Measurements from ENCODE around the gene GJD4. TPM values are rescaled to one million over a fixed set of nuclear protein-coding genes. Genes with fewer than 3 reads are reported as not detected.

GJD4 gene
- total RNA-seq, 2 donors from 2014 or later, result not detected

- DNase-seq (ENCODE audit: low spot score in 2 of 2) (no peak), ATAC-seq (no peak)
- Mint-ChIP-seq H3K9me3 (peaks cover 9 to 15% of the 10 kb centered on the region in 2 donors), H3K36me3 (peaks cover 17 to 37% of the 10 kb centered on the region in 2 donors), H3K27ac (no peak overlapping the region)
Observed at GRCh38 chr10:35574924-35575352, 30.2 kb upstream of the GJD4 start.

- Mint-ChIP-seq H3K9me3 (peaks cover 9 to 15% of the 10 kb centered on the region in 2 donors), H3K27ac (no peak overlapping the region)
- no peak for ATAC-seq
Observed at GRCh38 chr10:35575640-35576039, 29.5 kb upstream of the GJD4 start.

GRCh38 chr10:35576730-35577129 lies 28.4 kb upstream of the GJD4 start:
- DNase-seq (ENCODE audit: low spot score in 2 of 2) (no peak), ATAC-seq (no peak)
- Mint-ChIP-seq H3K36me3 (peaks cover 17 to 36% of the 10 kb centered on the region in 2 donors), H3K9me3 (peaks cover 9 to 15% of the 10 kb centered on the region in 2 donors), H3K27ac (no peak overlapping the region)

More at GRCh38 chr10:35575640-35576039, 29.5 kb upstream of the GJD4 start:
- no peak for DNase-seq (ENCODE audit: low spot score in 2 of 2)
- peaks cover 17 to 36% of the 10 kb centered on the region in 2 donors for H3K36me3 Mint-ChIP-seq

- Mint-ChIP-seq H3K9me3 (peaks cover 9 to 15% of the 10 kb centered on the region in 2 donors), H3K36me3 (peaks cover 17 to 30% of the 10 kb centered on the region in 2 donors), H3K27ac (peak overlapping the region in 1 of 2 donors; percentile 40)
- DNase-seq (ENCODE audit: low spot score in 2 of 2) (no peak), ATAC-seq (no peak)
Observed at GRCh38 chr10:35577926-35578617, 27.1 kb upstream of the GJD4 start.

- DNase-seq (ENCODE audit: low spot score in 2 of 2) (no peak), ATAC-seq (no peak)
- peaks cover 17 to 28% of the 10 kb centered on the region in 2 donors for H3K36me3 Mint-ChIP-seq
Observed at GRCh38 chr10:35578618-35578956, 26.6 kb upstream of the GJD4 start.

GRCh38 chr10:35579116-35579515 lies 26.0 kb upstream of the GJD4 start:
- no peak for ATAC-seq

More at GRCh38 chr10:35578618-35578956, 26.6 kb upstream of the GJD4 start:
- Mint-ChIP-seq H3K9me3 (peaks cover 9 to 15% of the 10 kb centered on the region in 2 donors), H3K27ac (peak overlapping the region in 1 of 2 donors; percentile 40)

GRCh38 chr10:35579726-35580422 lies 25.3 kb upstream of the GJD4 start:
- DNase-seq (ENCODE audit: low spot score in 2 of 2) (no peak), ATAC-seq (no peak)
- Mint-ChIP-seq H3K9me3 (peaks cover 9 to 15% of the 10 kb centered on the region in 2 donors), H3K36me3 (peaks cover 12 to 15% of the 10 kb centered on the region in 2 donors), H3K27ac (no peak overlapping the region)

More at GRCh38 chr10:35579116-35579515, 26.0 kb upstream of the GJD4 start:
- no peak overlapping the region for H3K27ac Mint-ChIP-seq
- H3K36me3 Mint-ChIP-seq, result peaks cover 17 to 23% of the 10 kb centered on the region in 2 donors
- H3K9me3 Mint-ChIP-seq, result peaks cover 9 to 15% of the 10 kb centered on the region in 2 donors
- no peak for DNase-seq (ENCODE audit: low spot score in 2 of 2)

GRCh38 chr10:35580423-35580770 lies 24.7 kb upstream of the GJD4 start:
- Mint-ChIP-seq H3K36me3 (peaks cover 8 to 12% of the 10 kb centered on the region in 2 donors), H3K9me3 (peaks cover 7 to 12% of the 10 kb centered on the region in 2 donors), H3K27ac (no peak overlapping the region)
- DNase-seq (ENCODE audit: low spot score in 2 of 2), result no peak
- no peak for ATAC-seq

GRCh38 chr10:35581655-35582054 lies 23.5 kb upstream of the GJD4 start:
- no peak overlapping the region for H3K27ac Mint-ChIP-seq
- DNase-seq (ENCODE audit: low spot score in 2 of 2) (no peak), ATAC-seq (no peak)
- H3K36me3 Mint-ChIP-seq, result peaks cover 4 to 9% of the 10 kb centered on the region in 2 donors
- H3K9me3 Mint-ChIP-seq, result peaks cover 5 to 10% of the 10 kb centered on the region in 2 donors

- H3K9me3 Mint-ChIP-seq, result peaks cover 0 to 4% of the 10 kb centered on the region in 2 donors
- no peaks in the 10 kb centered on the region for H3K36me3 Mint-ChIP-seq
- DNase-seq (ENCODE audit: low spot score in 2 of 2) (no peak), ATAC-seq (no peak)
- peak overlapping the region in 1 of 2 donors; percentile 60 for H3K27ac Mint-ChIP-seq
Observed at GRCh38 chr10:35584946-35585345, 20.2 kb upstream of the GJD4 start.

GRCh38 chr10:35585356-35585755 lies 19.8 kb upstream of the GJD4 start:
- DNase-seq (ENCODE audit: low spot score in 2 of 2), result no peak
- Mint-ChIP-seq H3K27ac (no peak overlapping the region), H3K9me3 (peaks cover 0 to 4% of the 10 kb centered on the region in 2 donors), H3K36me3 (no peaks in the 10 kb centered on the region)
- no peak for ATAC-seq

GRCh38 chr10:35585903-35586535 lies 19.1 kb upstream of the GJD4 start:
- Mint-ChIP-seq H3K36me3 (peaks cover 4% of the 10 kb centered on the region in 2 donors), H3K27ac (no peak overlapping the region), H3K9me3 (peaks cover 4 to 8% of the 10 kb centered on the region in 2 donors)
- DNase-seq (ENCODE audit: low spot score in 2 of 2) (no peak), ATAC-seq (peak in 1 of 2 donors; percentile 40)

- ATAC-seq (no peak), DNase-seq (ENCODE audit: low spot score in 2 of 2) (no peak)
- Mint-ChIP-seq H3K36me3 (peaks cover 5 to 6% of the 10 kb centered on the region in 2 donors), H3K27ac (no peak overlapping the region), H3K9me3 (peaks cover 8 to 13% of the 10 kb centered on the region in 2 donors)
Observed at GRCh38 chr10:35588836-35589235, 16.3 kb upstream of the GJD4 start.

- ATAC-seq, result no peak
- Mint-ChIP-seq H3K9me3 (peaks cover 8 to 13% of the 10 kb centered on the region in 2 donors), H3K36me3 (peaks cover 5 to 6% of the 10 kb centered on the region in 2 donors), H3K27ac (no peak overlapping the region)
- DNase-seq (ENCODE audit: low spot score in 2 of 2), result no peak
Observed at GRCh38 chr10:35592441-35592840, 12.7 kb upstream of the GJD4 start.

GRCh38 chr10:35594115-35595079 lies 10.7 kb upstream of the GJD4 start:
- Mint-ChIP-seq H3K36me3 (peaks cover 5 to 6% of the 10 kb centered on the region in 2 donors), H3K9me3 (peaks cover 8 to 9% of the 10 kb centered on the region in 2 donors), H3K27ac (no peak overlapping the region)
- no peak for ATAC-seq
- DNase-seq (ENCODE audit: low spot score in 2 of 2), result no peak

GRCh38 chr10:35595106-35595505 lies 10.0 kb upstream of the GJD4 start:
- peaks cover 8 to 9% of the 10 kb centered on the region in 2 donors for H3K9me3 Mint-ChIP-seq
- DNase-seq (ENCODE audit: low spot score in 2 of 2), result no peak
- no peak overlapping the region for H3K27ac Mint-ChIP-seq
- H3K36me3 Mint-ChIP-seq, result peaks cover 5 to 6% of the 10 kb centered on the region in 2 donors
- ATAC-seq, result no peak
